PC-9 (cell line): ENCODE results near the gene KRT76. TPM values are rescaled to one million over a fixed set of nuclear protein-coding genes. Genes with fewer than 3 reads are reported as not detected.

Experiments
- BruUV-seq: library from RNA; stranded (reverse); fragments of 400-500 nt; replicated peaks from 2 replicates; lab custom pipeline; 2021; lab: Mats Ljungman, UMichigan
- CTCF ChIA-PET: fragments of 300-600 bp; sonication (Branson Sonifier 250); formaldehyde crosslinking; loops from one replicate; lab custom pipeline; 2022; ENCODE audit warnings: antibody characterized with exemption; lab: Charles Lee
- POLR2A ChIA-PET: fragments of 300-600 bp; sonication (Branson Sonifier 250); formaldehyde crosslinking; loops from one replicate; lab custom pipeline; 2022; ENCODE audit warnings: antibody characterized with exemption; ENCODE audit not compliant: unreplicated experiment; lab: Charles Lee
- DNase-seq, 2 experiments: peaks; one replicate each; pipeline versions ENCODE4 v3.0.0 to v3.0.0-alpha.2; 2015 to 2022; ENCODE audit warnings: mixed read lengths in 1 of 2
- H2AFZ ChIP-seq: fragments of 200-600 bp; sonication (generic); 2 replicates; pipeline ENCODE4 v1.8.1; 2017; ENCODE audit warnings: antibody characterized with exemption
- H3F3A ChIP-seq: fragments of 200-600 bp; sonication (generic); 2 replicates; pipeline ENCODE4 v1.8.1; 2017; ENCODE audit warnings: antibody characterized with exemption, mild to moderate bottlenecking, low read depth; ENCODE audit not compliant: insufficient read depth
- H3K27ac ChIP-seq: fragments of 200-600 bp; sonication (generic); 2 replicates; pipeline ENCODE4 v1.6.1; 2016; ENCODE audit warnings: mixed run types
- H3K27me3 ChIP-seq: fragments of 200-600 bp; sonication (generic); 2 replicates; pipeline ENCODE4 v1.6.1; 2016; ENCODE audit warnings: low read depth, mixed run types; ENCODE audit not compliant: insufficient read depth
- H3K36me3 ChIP-seq: fragments of 200-600 bp; sonication (generic); 2 replicates; pipeline ENCODE4 v1.6.1; 2016; ENCODE audit warnings: low read depth, mixed run types
- H3K4me1 ChIP-seq: fragments of 200-600 bp; sonication (generic); replicated peaks from 2 replicates; pipeline ENCODE4 v1.6.1; 2016; ENCODE audit warnings: mixed run types; ENCODE audit not compliant: insufficient read depth
- H3K4me2 ChIP-seq: fragments of 200-600 bp; sonication (generic); 2 replicates; pipeline ENCODE4 v1.6.1; 2017; ENCODE audit warnings: mixed run types
- H3K4me3 ChIP-seq: fragments of 200-600 bp; sonication (generic); 2 replicates; pipeline ENCODE4 v1.6.1; 2016; ENCODE audit warnings: mixed run types
- H3K79me2 ChIP-seq: fragments of 200-600 bp; sonication (generic); 2 replicates; pipeline ENCODE4 v1.6.1; 2017; ENCODE audit warnings: low read depth, mixed run types
- H3K9me2 ChIP-seq: fragments of 200-600 bp; sonication (generic); 2 replicates; pipeline ENCODE4 v1.8.1; 2017; ENCODE audit warnings: mild to moderate bottlenecking; ENCODE audit not compliant: insufficient read depth
- H3K9me3 ChIP-seq: fragments of 200-600 bp; sonication (generic); 2 replicates; pipeline ENCODE4 v1.8.1; 2016; ENCODE audit warnings: low read depth; ENCODE audit not compliant: insufficient read depth
- H4K20me1 ChIP-seq: fragments of 200-600 bp; sonication (generic); 2 replicates; pipeline ENCODE4 v1.8.1; 2017; ENCODE audit not compliant: insufficient read depth
- EZH2 ChIP-seq: fragments of 200-600 bp; sonication (generic); IDR thresholded peaks from 2 replicates; pipeline ENCODE4 v1.8.0; 2017; ENCODE audit warnings: antibody characterized with exemption, low read depth
- intact Hi-C: fragments of 100-400 bp; cut with micrococcal nuclease; formaldehyde crosslinking; loops from one replicate; pipeline ENCODE4 v1.10.0; 2022; ENCODE audit not compliant: unreplicated experiment
- total RNA-seq: library from RNA; stranded (reverse); gene quantifications from 2 replicates; pipeline ENCODE4 v1.2.3, GENCODE V29; 2021
- TF ChIP-seq, protein P1 (sequence below): fragments of 200-600 bp; sonication (generic); conservative IDR thresholded peaks from 2 replicates; pipeline ENCODE4 v1.6.1; 2017; ENCODE audit warnings: mixed run types, antibody characterized with exemption, mild to moderate bottlenecking, moderate library complexity

Gene KRT76
- total RNA-seq, 1 experiment from 2014 or later = not detected

DNA sequence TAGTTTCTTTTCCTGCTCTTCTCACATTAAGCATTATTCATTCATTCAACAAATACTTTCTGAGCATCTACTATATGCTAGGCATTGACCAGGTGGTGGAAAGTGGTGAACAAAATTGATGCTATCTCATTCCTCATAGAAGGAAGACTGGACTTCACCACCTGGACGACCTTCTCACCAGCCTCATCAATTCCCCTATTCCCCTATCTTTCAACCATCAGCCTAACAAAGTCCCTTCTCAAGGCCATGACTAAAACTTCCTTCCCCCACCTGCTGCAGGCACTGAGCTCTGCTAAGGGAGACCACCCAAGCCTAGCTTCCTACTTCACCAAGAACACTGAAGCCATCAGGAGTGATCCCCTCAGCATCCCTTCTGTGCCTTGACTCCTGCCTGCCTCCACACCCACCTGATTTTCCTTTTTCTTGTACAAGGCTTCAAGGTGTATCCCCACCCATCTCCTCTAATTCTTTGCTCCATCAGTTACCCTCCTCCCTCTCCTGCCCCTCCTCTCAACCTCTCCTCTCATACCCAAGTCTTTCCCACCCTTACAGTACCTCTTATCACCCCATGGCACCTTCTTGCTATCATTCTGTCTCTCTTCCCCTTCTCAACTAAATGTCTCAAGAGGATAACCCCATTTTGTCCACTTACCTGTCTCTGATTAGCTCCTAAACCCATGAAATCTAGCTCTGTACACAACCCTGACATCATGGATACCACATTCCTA lies 19.5 kb downstream of the KRT76 start:
- intact Hi-C loops = no loop called here
- Histone ChIP-seq H3K27me3 (peaks cover 8% of the 10 kb centered on the region), H3K9me2 (no peaks in the 10 kb centered on the region), H3K27ac (no peak overlapping the region), H3K4me2 (no peak overlapping the region), H3K36me3 (no peaks in the 10 kb centered on the region), H4K20me1 (no peaks in the 10 kb centered on the region), H3F3A (no peaks in the 10 kb centered on the region), H3K4me3 (no peak overlapping the region), H3K79me2 (no peaks in the 10 kb centered on the region), H3K9me3 (peaks cover 4% of the 10 kb centered on the region; the same call in 1 of the 2 replicates), H3K4me1 (no peaks in the 10 kb centered on the region), H2AFZ (no peak overlapping the region)
- no TSS peak for BruUV-seq
- no peak for DNase-seq
- ChIA-PET CTCF (no interaction called here), POLR2A (no interaction called here)
- TF ChIP-seq, protein P1, sequence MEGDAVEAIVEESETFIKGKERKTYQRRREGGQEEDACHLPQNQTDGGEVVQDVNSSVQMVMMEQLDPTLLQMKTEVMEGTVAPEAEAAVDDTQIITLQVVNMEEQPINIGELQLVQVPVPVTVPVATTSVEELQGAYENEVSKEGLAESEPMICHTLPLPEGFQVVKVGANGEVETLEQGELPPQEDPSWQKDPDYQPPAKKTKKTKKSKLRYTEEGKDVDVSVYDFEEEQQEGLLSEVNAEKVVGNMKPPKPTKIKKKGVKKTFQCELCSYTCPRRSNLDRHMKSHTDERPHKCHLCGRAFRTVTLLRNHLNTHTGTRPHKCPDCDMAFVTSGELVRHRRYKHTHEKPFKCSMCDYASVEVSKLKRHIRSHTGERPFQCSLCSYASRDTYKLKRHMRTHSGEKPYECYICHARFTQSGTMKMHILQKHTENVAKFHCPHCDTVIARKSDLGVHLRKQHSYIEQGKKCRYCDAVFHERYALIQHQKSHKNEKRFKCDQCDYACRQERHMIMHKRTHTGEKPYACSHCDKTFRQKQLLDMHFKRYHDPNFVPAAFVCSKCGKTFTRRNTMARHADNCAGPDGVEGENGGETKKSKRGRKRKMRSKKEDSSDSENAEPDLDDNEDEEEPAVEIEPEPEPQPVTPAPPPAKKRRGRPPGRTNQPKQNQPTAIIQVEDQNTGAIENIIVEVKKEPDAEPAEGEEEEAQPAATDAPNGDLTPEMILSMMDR = no peak

DNA sequence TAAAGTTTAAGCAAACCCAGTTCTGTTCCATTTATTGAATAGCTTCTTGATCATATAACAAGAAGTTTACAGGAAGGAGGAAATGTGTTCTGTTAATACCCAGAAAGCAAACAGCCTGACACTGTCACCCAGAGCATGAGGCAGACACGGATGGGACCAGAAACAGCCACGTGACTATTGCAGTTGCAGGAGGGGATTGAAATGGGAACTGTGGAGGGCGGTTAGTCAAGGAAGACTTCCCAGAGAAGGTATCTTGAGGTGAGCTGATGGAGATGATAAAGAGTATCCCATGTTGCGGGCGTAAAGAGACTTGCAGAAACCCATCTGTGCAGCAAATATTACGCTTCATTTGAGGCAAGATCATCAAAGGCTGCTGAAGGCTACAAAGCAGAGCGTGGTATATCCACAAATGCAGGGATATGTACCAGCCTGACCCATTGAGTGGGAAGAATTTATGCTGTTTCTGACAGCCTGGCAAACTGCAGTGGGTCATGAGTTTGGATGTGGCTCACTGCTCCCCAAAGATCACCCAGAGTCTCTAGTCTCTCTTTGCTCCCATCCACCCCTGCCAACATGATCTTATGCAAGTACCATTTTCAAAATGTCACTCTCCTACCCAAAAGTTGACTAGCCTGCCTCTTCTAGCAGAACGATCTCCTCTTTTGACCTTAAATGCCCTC lies 20.7 kb downstream of the KRT76 start:
- BruUV-seq = no TSS peak
- Histone ChIP-seq H3K4me1 (no peaks in the 10 kb centered on the region), H4K20me1 (no peaks in the 10 kb centered on the region), H3K4me2 (no peak overlapping the region), H3K36me3 (no peaks in the 10 kb centered on the region), H3K9me2 (no peaks in the 10 kb centered on the region), H3K79me2 (no peaks in the 10 kb centered on the region), H3K4me3 (no peak overlapping the region), H2AFZ (no peak overlapping the region), H3K27me3 (peaks cover 8% of the 10 kb centered on the region), H3K27ac (no peak overlapping the region), H3K9me3 (no peaks in the 10 kb centered on the region; the same call in 1 of the 2 replicates), H3F3A (no peaks in the 10 kb centered on the region)
- CTCF ChIA-PET = no interaction called here
- TF ChIP-seq EZH2 = no peak
- TF ChIP-seq, protein P1 = no peak
- intact Hi-C loops = no loop called here
- no peak for DNase-seq
- POLR2A ChIA-PET = no interaction called here

DNA sequence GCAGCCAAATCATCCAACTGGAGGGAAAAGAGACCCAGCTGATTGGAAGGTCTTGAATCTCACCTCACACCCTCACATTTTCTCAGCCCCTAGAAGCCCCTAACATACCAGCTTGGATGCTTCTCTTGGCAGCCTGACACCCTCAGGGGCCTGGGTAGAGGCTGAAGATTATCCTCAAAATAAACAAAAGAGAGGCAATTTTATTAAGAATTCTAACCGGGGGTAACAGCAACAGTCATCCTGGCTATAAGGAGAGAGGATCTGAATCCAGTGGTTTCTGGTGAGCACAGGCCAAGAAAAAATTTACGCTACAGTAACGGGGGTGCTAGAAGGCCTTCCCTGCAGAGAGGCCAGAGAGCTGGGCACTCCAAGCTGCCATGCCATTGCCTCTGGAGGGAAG lies 21.6 kb downstream of the KRT76 start:
- no peak for TF ChIP-seq EZH2
- TF ChIP-seq, protein P1 = no peak
- intact Hi-C loops = no loop called here
- DNase-seq = no peak

More for the DNA sequence above, 21.6 kb downstream of the KRT76 start:
- CTCF ChIA-PET = no interaction called here
- H3K27ac ChIP-seq = no peak overlapping the region
- H3F3A ChIP-seq = no peaks in the 10 kb centered on the region
- POLR2A ChIA-PET = no interaction called here
- peaks cover 8% of the 10 kb centered on the region for H3K27me3 ChIP-seq
- no peaks in the 10 kb centered on the region for H4K20me1 ChIP-seq
- no peaks in the 10 kb centered on the region for H3K9me2 ChIP-seq
- no TSS peak for BruUV-seq
- H3K36me3 ChIP-seq = no peaks in the 10 kb centered on the region
- H3K4me3 ChIP-seq = no peak overlapping the region
- no peak overlapping the region for H2AFZ ChIP-seq
- no peaks in the 10 kb centered on the region; the same call in 1 of the 2 replicates for H3K9me3 ChIP-seq
- H3K4me1 ChIP-seq = no peaks in the 10 kb centered on the region
- H3K79me2 ChIP-seq = no peaks in the 10 kb centered on the region
- no peak overlapping the region for H3K4me2 ChIP-seq
